GM21526 (cell line): ENCODE results near the gene MYPOP.

Source experiments
- ATAC-seq: cut with Tn5 transposase; IDR thresholded peaks from one replicate; pipeline ENCODE4 v1.9.1; 2021; ENCODE audit warnings: moderate library complexity; ENCODE audit not compliant: unreplicated experiment, low FRiP score

The MYPOP gene

GRCh38 chr19:45864629-45865082, 37.8 kb downstream of the MYPOP start:
- no peak for ATAC-seq

GRCh38 chr19:45863840-45864628, 38.4 kb downstream of the MYPOP start, which contains the start of gene FOXA3:
Gene FOXA3 (plus strand): TSS chr19:45864326. CDS start chr19:45864457, 131 bp downstream.
- ATAC-seq, result peak; percentile 45

GRCh38 chr19:45863335-45863839, 39.0 kb downstream of the MYPOP start:
- ATAC-seq, result no peak

GRCh38 chr19:45862564-45863334, 39.7 kb downstream of the MYPOP start, which contains the start of gene SYMPK:
Gene SYMPK (minus strand): TSS chr19:45863147. CDS start chr19:45854495, 8,652 bp downstream.
- peak; percentile 87 for ATAC-seq

- ATAC-seq, result peak; percentile 2
These were observed 40.2 kb downstream of the MYPOP start for GRCh38 chr19:45862271-45862563.

GRCh38 chr19:45860359-45861259, 41.8 kb downstream of the MYPOP start:
- no peak for ATAC-seq

GRCh38 chr19:45854167-45854778, 48.1 kb downstream of the MYPOP start:
- ATAC-seq, result no peak

- no peak for ATAC-seq
These were observed 49.4 kb downstream of the MYPOP start for GRCh38 chr19:45852983-45853382.

- ATAC-seq, result no peak
These were observed 50.2 kb downstream of the MYPOP start for GRCh38 chr19:45852145-45852750.

- ATAC-seq, result no peak
These were observed 53.5 kb downstream of the MYPOP start for GRCh38 chr19:45848922-45849321.

- ATAC-seq, result no peak
These were observed 54.8 kb downstream of the MYPOP start for GRCh38 chr19:45847663-45848062.

GRCh38 chr19:45842198-45842597, 60.2 kb downstream of the MYPOP start:
- no peak for ATAC-seq
